HepG2 (cell line): ENCODE data around the gene IKZF3. TPM values are rescaled to one million over a fixed set of nuclear protein-coding genes. Genes with fewer than 3 reads are reported as not detected.

ENCODE experiments used
- AHR ChIP-seq: IDR thresholded peaks from 2 replicates; pipeline ENCODE4 v1.6.1; 2018; ENCODE audit warnings: missing genetic modification reagents, missing compliant biosample characterization
- HOXA9 ChIP-seq: sonication (generic); formaldehyde crosslinking; IDR thresholded peaks from 2 replicates; pipeline ENCODE4 v1.8.1; 2022; ENCODE audit warnings: missing genetic modification reagents, mild to moderate bottlenecking, moderate library complexity, borderline replicate concordance
- LCORL ChIP-seq, 2 experiments: fragments of 450-650 bp in 1 of 2; sonication (generic) in 1 of 2; formaldehyde crosslinking in 1 of 2; IDR thresholded peaks; 2 replicates each; pipeline versions ENCODE4 v1.5.0 to v1.6.1; 2017 to 2020; ENCODE audit warnings: antibody characterized with exemption in 1 of 2, missing genetic modification reagents in 1 of 2
- MAFF ChIP-seq: IDR thresholded peaks from 2 replicates; pipeline ENCODE4 v1.6.1; 2011; ENCODE audit warnings: low read depth, low read length, improper control_type of control experiment
- PRDM15 ChIP-seq: sonication (generic); formaldehyde crosslinking; IDR thresholded peaks from 2 replicates; pipeline ENCODE4 v1.4.0; 2020; ENCODE audit warnings: missing genetic modification reagents
- SCMH1 ChIP-seq: sonication (generic); formaldehyde crosslinking; IDR thresholded peaks from 2 replicates; pipeline ENCODE4 v1.9.0; 2021; ENCODE audit warnings: missing genetic modification reagents, mild to moderate bottlenecking, borderline replicate concordance
- TBX3 ChIP-seq: fragments of 450-650 bp; IDR thresholded peaks from 2 replicates; pipeline ENCODE4 v1.6.1; 2017; ENCODE audit warnings: antibody characterized with exemption, mild to moderate bottlenecking, inconsistent platforms, borderline replicate concordance
- U2AF2 ChIP-seq: fragments of 200-400 bp; formaldehyde crosslinking; IDR thresholded peaks from 2 replicates; pipeline ENCODE4 v1.6.1; 2017; ENCODE audit warnings: low read depth, mild to moderate bottlenecking, low read length
- ZBTB1 ChIP-seq: sonication (generic); formaldehyde crosslinking; IDR thresholded peaks from 2 replicates; pipeline ENCODE4 v1.4.0; 2020; ENCODE audit warnings: missing genetic modification reagents, borderline replicate concordance
- ZFP91 ChIP-seq: sonication (generic); formaldehyde crosslinking; IDR thresholded peaks from 2 replicates; pipeline ENCODE4 v1.9.0; 2022; ENCODE audit warnings: missing genetic modification reagents, mild to moderate bottlenecking, borderline replicate concordance
- ZNF337 ChIP-seq: sonication (generic); formaldehyde crosslinking; IDR thresholded peaks from 2 replicates; pipeline ENCODE4 v1.5.1; 2020; ENCODE audit warnings: missing genetic modification reagents, low read depth, mild to moderate bottlenecking, borderline replicate concordance
- ZNF414 ChIP-seq: sonication (generic); formaldehyde crosslinking; IDR thresholded peaks from 2 replicates; pipeline ENCODE4 v1.5.0; 2020; ENCODE audit warnings: missing genetic modification reagents
- ZNF687 ChIP-seq: sonication (generic); formaldehyde crosslinking; IDR thresholded peaks from 2 replicates; pipeline ENCODE4 v1.5.1; 2020; ENCODE audit warnings: mild to moderate bottlenecking, missing genetic modification reagents, moderate library complexity
- ZNF781 ChIP-seq: sonication (generic); formaldehyde crosslinking; IDR thresholded peaks from 2 replicates; pipeline ENCODE4 v1.5.1; 2020; ENCODE audit warnings: borderline replicate concordance, mild to moderate bottlenecking, missing genetic modification reagents; ENCODE audit errors: not compliant biosample characterization
- ZUFSP ChIP-seq: sonication (generic); formaldehyde crosslinking; IDR thresholded peaks from 2 replicates; pipeline ENCODE4 v1.9.0; 2021; ENCODE audit warnings: missing genetic modification reagents, mild to moderate bottlenecking, borderline replicate concordance
- polyA plus RNA-seq, 8 experiments: library from polyadenylated mRNA; depleted of rRNA in 3 of 8; stranded (reverse) in 7 of 8; unstranded in 1 of 8; fragments of >200 nt; fragmentation: Illumina TruSeq in 4 of 8; extraction: Trizol in 4 of 8; gene quantifications; 2 replicates each; pipeline versions ENCODE4 v1.2.1 to v1.2.3, GENCODE V29; 2011 to 2016; ENCODE audit warnings: low read depth in 4 of 8, missing spikeins in 1 of 8, mixed read lengths in 1 of 8; ENCODE audit not compliant: insufficient read depth in 1 of 8
- total RNA-seq, 5 experiments: library from RNA; depleted of rRNA; stranded (reverse); fragments of >200 nt; fragmentation: Illumina TruSeq; extraction: Trizol; gene quantifications; 2 replicates each; pipeline ENCODE4 v1.2.3, GENCODE V29; 2016; ENCODE audit warnings: low read depth in 1 of 5

IKZF3 gene
- total and polyA plus RNA-seq, 2 of the 13 experiments (the other 11 are each of a cell fraction or from before 2014, with no cell fraction given), result not detected

- TF ChIP-seq ZUFSP (CRISPR knock-in tag), result no peak
- no peak for TF ChIP-seq AHR
- peak; percentile 26 for TF ChIP-seq ZNF781 (CRISPR knock-in tag)
- TF ChIP-seq HOXA9, result no peak
- no peak for TF ChIP-seq ZNF337 (CRISPR knock-in tag)
- TF ChIP-seq ZFP91 (CRISPR knock-in tag), result peak; percentile 86
- TF ChIP-seq SCMH1, result no peak
- peak; percentile 95 for TF ChIP-seq ZNF414 (CRISPR knock-in tag)
- TF ChIP-seq TBX3, result no peak
- TF ChIP-seq U2AF2, result no peak
- TF ChIP-seq MAFF, result no peak
- no peak for TF ChIP-seq ZBTB1 (CRISPR knock-in tag)
- no peak for TF ChIP-seq LCORL (IDR thresholded peaks at IDR 0.05)
- peak; percentile 65 for TF ChIP-seq LCORL (CRISPR knock-in tag; IDR thresholded peaks at IDR 0.05)
- peak; percentile 61; the same call in 1 of the 2 replicates for TF ChIP-seq PRDM15
- TF ChIP-seq ZNF687, result peak; percentile 85
Observed at GRCh38 chr17:39737760-39738567, 126.1 kb downstream of the IKZF3 start, which contains the start of gene GRB7 (continued).
